ENCODE results near the gene RGS3. TPM values are rescaled to one million over a fixed set of nuclear protein-coding genes. Genes with fewer than 3 reads are reported as not detected.

The RGS3 gene
- polyA plus RNA-seq, 1 experiment, result 41.0 TPM

DNA sequence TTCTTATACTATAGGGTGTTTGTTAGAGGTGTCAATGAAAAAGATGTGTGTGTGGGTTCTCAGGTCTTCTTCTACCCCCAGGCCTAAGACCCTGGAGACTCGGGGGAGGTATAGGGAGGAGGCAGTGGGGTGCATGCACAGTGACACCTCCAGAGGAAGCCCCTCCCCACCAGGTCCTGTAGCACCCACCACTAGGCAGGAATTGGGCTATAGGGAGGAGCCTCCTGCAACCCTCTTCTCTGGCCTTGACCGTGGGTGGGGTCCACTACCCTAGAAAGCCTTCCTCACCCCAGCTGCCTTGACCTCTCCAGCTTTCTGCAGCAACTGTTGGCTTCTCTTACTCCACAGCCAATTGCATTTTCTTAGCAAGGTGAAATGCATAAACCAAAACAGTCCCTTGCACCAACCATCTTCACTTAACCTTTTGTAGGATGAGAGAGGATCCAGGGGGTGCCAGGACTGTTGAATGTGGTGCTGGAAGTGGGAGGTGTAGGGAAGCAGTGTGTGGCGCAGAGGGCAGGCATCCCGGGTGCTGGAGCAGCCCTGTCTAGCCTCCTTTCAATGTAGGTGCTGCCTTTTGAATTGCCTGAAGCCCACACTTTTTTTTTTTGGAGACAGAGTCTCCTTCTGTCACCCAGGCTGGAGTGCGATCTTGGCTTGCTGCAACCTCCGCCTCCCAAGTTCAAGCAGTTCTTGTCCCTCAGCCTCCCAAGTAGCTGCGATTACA lies 128.5 kb downstream of the RGS3 start:
- Histone ChIP-seq H3K27me3 (ENCODE audit: control insufficient read depth, insufficient read depth, low read length) (no peaks in the 10 kb centered on the region), H3K4me3 (ENCODE audit: low read depth, low read length) (no peak overlapping the region), H3K9me3 (ENCODE audit: control insufficient read depth, insufficient read depth, low read length) (no peaks in the 10 kb centered on the region; the same call in 1 of the 2 replicates), H3K27ac (ENCODE audit: low read depth, low read length) (no peak overlapping the region)
- POLR2A ChIA-PET, result interaction anchor here (0.8 to 1.0 kb wide), 3 partner anchors 63 to 146 kb away, joined by 4 to 15 read pairs (median 7); no protein-coding TSS in a partner anchor
- CTCF ChIA-PET, result interaction anchor here (0.5 to 24.3 kb wide), 35 partner anchors 8 to 317 kb away, joined by 3 to 767 read pairs (median 5); partner anchors contain the start of genes ALAD, CDC26 and PRPF4
- no peak for DNase-seq (ENCODE audit: low read depth, low spot score)
- TF ChIP-seq, protein P1, sequence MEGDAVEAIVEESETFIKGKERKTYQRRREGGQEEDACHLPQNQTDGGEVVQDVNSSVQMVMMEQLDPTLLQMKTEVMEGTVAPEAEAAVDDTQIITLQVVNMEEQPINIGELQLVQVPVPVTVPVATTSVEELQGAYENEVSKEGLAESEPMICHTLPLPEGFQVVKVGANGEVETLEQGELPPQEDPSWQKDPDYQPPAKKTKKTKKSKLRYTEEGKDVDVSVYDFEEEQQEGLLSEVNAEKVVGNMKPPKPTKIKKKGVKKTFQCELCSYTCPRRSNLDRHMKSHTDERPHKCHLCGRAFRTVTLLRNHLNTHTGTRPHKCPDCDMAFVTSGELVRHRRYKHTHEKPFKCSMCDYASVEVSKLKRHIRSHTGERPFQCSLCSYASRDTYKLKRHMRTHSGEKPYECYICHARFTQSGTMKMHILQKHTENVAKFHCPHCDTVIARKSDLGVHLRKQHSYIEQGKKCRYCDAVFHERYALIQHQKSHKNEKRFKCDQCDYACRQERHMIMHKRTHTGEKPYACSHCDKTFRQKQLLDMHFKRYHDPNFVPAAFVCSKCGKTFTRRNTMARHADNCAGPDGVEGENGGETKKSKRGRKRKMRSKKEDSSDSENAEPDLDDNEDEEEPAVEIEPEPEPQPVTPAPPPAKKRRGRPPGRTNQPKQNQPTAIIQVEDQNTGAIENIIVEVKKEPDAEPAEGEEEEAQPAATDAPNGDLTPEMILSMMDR (IDR thresholded peaks at IDR 0.05; ENCODE audit: low read depth, low read length), result no peak

DNA sequence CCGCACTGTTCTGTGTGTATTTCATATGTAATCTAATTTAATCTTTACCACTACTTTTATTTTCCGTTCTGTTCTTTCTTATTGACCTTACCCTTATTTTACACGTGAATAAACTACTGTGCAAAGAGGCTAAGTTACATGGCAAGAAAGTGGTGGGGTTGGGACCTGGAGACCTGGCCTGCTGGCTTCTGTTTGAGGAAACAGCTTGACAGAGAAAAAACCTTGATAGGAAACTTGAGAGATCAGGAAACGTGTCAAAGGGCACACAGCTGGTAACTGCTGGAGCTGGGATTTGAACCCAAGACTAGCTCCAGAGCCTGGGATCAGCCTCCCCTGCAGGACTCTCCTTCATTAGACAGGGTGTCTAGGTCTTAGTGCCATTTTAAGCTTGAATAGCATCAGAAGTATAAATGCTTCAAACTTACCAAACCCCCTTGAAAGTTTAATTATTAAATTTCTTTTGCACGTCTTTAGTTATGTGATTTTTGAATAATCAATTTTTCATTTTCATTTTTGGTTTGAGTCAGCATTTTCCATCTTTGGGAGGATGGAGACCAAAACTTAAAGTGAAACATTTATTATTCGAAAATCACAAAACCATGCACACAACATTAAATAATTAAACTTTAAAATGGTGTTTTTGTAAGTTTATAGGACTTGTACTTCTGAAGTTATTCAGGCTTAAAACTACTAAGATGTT lies 129.5 kb downstream of the RGS3 start:
- Histone ChIP-seq H3K27ac (ENCODE audit: low read depth, low read length) (no peak overlapping the region), H3K9me3 (ENCODE audit: control insufficient read depth, insufficient read depth, low read length) (no peaks in the 10 kb centered on the region; the same call in 1 of the 2 replicates), H3K27me3 (ENCODE audit: control insufficient read depth, insufficient read depth, low read length) (no peaks in the 10 kb centered on the region), H3K4me3 (ENCODE audit: low read depth, low read length) (no peak overlapping the region)
- POLR2A ChIA-PET, result interaction anchor here (0.5 to 3.5 kb wide), 10 partner anchors 9 to 371 kb away, joined by 3 to 22 read pairs (median 7); no protein-coding TSS in a partner anchor
- DNase-seq (ENCODE audit: low read depth, low spot score), result no peak
- TF ChIP-seq, protein P1 (IDR thresholded peaks at IDR 0.05; ENCODE audit: low read depth, low read length), result no peak
- CTCF ChIA-PET, result interaction anchor here (0.5 to 24.3 kb wide), 8 partner anchors 10 to 156 kb away, joined by 3 to 767 read pairs (median 4); no protein-coding TSS in a partner anchor

DNA sequence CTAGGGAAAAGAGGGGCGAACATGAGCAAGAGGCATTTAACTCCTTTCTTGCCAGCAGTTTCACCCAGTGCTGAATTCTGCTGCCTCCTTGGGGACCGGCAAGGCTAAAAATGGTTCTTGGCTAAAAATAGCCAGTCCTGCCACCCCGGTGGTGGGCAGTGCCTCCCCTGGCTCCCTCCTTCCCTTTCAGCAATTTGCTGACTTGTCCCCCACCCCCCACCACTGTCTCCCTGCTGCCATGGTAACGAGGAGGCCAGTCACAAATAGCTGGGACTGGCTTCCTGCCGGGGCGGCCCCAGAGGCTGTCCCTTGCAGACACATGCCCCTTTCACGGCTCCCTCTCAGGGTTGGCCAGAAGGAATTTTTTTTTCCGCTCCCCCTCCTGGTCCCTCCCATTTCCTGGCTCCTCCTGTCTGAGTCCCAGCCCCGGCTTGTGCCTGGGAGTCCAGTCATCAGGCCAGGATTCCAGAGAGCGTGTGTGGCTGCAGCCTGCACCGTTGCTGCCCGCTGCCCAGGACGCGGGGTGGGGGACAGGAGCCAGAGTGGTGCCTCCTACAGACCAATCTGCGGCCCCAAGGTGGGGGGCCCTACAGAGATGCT lies 130.3 kb downstream of the RGS3 start:
- CTCF ChIA-PET, result interaction anchor here (1.0 to 24.3 kb wide), 4 partner anchors 28 to 157 kb away, joined by 3 to 767 read pairs (median 120); no protein-coding TSS in a partner anchor
- TF ChIP-seq, protein P1 (IDR thresholded peaks at IDR 0.05; ENCODE audit: low read depth, low read length), result peak; percentile 2; the same call in 1 of the 2 replicates
- peak overlapping the region; percentile 52 for H3K27ac ChIP-seq (ENCODE audit: low read depth, low read length)
- peak; percentile 91 for DNase-seq (ENCODE audit: low read depth, low spot score)
- POLR2A ChIA-PET, result interaction anchor here (0.5 to 3.5 kb wide), 15 partner anchors 9 to 1418 kb away, joined by 3 to 22 read pairs (median 5); partner anchors contain the start of genes C9orf43 and POLE3
- H3K9me3 ChIP-seq (ENCODE audit: control insufficient read depth, insufficient read depth, low read length), result no peaks in the 10 kb centered on the region; the same call in 1 of the 2 replicates
- H3K4me3 ChIP-seq (ENCODE audit: low read depth, low read length), result peak overlapping the region; percentile 90
- no peaks in the 10 kb centered on the region for H3K27me3 ChIP-seq (ENCODE audit: control insufficient read depth, insufficient read depth, low read length)

DNA sequence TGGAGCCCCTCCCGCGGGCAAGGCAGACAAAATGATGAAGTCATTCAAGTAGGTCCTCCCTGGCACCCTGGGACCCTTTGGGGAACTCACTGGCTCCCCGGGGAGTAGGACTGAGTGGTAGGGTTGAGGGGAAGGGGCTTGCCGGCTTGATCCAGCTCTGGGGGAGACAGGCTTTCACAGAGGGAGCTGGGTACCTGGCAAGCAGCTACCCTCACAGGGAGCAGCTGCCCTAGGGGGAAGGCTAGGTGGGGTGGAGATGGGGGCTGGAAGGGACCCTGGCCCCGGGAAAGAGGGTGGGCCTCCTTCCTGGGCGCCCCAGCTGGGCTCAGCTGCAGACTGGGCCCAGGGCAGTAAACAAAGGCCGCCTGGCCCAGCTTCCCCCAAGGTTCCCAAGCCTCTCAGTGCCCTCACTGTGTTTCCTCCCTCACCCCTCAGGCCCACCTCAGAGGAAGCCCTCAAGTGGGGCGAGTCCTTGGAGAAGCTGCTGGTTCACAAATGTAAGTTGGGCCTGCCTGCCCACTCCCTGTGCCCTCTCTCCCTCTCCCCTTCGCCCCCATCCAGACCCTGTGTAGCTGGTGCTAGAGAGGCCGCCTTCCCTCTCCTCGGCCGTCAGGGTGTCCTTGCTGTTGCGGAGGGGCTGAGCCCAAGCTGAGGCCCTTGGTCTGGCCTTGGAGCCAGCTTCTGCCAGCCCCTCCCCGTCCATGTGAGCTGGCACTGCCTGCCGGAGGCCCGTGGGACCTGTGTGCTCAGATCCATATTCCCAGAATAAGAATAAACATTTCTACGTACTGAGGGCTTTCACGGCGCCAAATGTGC lies 131.2 kb downstream of the RGS3 start:
- ChIA-PET CTCF (interaction anchor here (0.9 to 24.3 kb wide), 3 partner anchors 62 to 193 kb away, joined by 3 to 767 read pairs (median 237); partner anchors contain the start of gene ALAD), POLR2A (interaction anchor here (1.0 to 3.5 kb wide), 13 partner anchors 8 to 194 kb away, joined by 3 to 22 read pairs (median 8); partner anchors contain the start of genes ALAD, C9orf43 and POLE3)
- Histone ChIP-seq H3K4me3 (ENCODE audit: low read depth, low read length) (peak overlapping the region; percentile 90), H3K9me3 (ENCODE audit: control insufficient read depth, insufficient read depth, low read length) (no peaks in the 10 kb centered on the region; the same call in 1 of the 2 replicates), H3K27me3 (ENCODE audit: control insufficient read depth, insufficient read depth, low read length) (no peaks in the 10 kb centered on the region), H3K27ac (ENCODE audit: low read depth, low read length) (peak overlapping the region; percentile 52)
- TF ChIP-seq, protein P1 (IDR thresholded peaks at IDR 0.05; ENCODE audit: low read depth, low read length), result no peak
- no peak for DNase-seq (ENCODE audit: low read depth, low spot score)
